ENCODE data around the gene MSI2. TPM values are rescaled to one million over a fixed set of nuclear protein-coding genes. Genes with fewer than 3 reads are reported as not detected.

The MSI2 gene
- polyA plus RNA-seq, 1 of the 3 experiments (the other 2 are of a cell fraction), result 24.1 TPM

DNA sequence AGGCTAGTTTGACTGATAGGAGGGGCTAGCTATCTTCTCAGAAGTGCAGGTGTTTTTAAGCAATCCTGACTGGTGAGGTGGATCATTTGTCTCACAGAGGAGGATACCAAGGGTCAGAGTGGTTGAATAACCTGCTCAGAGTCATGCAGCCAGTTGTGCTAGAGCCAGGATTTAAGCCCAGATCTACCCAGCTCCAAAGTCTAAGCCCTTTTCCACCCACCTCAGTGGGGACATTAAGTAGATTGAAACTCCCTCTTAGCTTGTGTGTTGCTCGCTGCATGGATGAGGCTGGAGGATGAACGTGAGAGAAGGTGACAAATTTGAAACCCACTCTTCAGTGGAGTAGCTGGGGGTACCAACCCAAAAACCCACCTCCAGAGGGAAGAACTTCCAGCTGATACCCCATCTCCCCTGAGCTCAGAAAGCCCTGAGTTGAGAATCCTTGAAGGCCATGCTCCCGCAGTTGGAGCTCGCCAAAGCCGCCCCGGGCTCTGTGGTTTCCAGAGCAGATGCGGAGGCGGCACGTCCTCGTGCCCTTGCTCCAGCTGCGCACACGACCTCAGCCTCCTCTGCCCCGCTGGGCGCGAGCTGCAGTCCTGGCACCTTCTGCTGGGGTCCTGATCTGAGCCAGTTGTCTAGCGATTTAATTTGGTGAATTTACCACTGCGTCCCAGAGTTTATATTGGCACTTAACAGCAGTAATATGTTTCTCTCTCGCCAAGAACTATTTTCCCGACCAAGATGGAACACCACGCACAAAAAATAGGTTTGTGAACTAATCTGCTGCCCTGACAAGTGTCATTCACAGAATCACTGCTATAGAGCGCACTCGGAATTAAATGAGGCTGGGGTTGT is 329.2 kb downstream of the MSI2 start:
- Histone ChIP-seq H3K36me3 (replicated peaks in 1 of 2; ENCODE audit: control insufficient read depth in 1 of 2, insufficient read depth in 2 of 2, low read length in 1 of 2) (no peaks in the 10 kb centered on the region), H3K9me2 (no peaks in the 10 kb centered on the region), H3K9me3 (no peaks in the 10 kb centered on the region), H3K4me2 (no peak overlapping the region), H3K27me3 (ENCODE audit: insufficient read depth) (no peaks in the 10 kb centered on the region), H3K79me2 (ENCODE audit: insufficient read depth) (no peaks in the 10 kb centered on the region), H2AFZ (ENCODE audit: low read depth) (no peak overlapping the region), H3K4me1 (ENCODE audit: control insufficient read depth in 1 of 2, insufficient read depth in 2 of 2, low read depth in 1 of 2, low read length in 1 of 2) (peaks cover 13 to 88% of the 10 kb centered on the region in 2 experiments; a peak in 3 of 4 replicates), H3K4me3 (ENCODE audit: low read depth in 2 of 2, low read length in 1 of 2) (no peak overlapping the region; a peak in 1 of 4 replicates), H3K9ac (no peak overlapping the region), H4K20me1 (ENCODE audit: insufficient read depth) (no peaks in the 10 kb centered on the region), H3F3A (replicated peaks; ENCODE audit: insufficient read depth) (no peaks in the 10 kb centered on the region), H3K27ac (ENCODE audit: low read depth in 2 of 2, low read length in 1 of 2) (peak overlapping the region; percentile 5 to 100; a peak in 3 of 4 replicates)
- DNase-seq, result peak; percentile 85
- POLR2A ChIA-PET, result interaction anchor here (0.6 to 4.5 kb wide), 33 partner anchors 9 to 247 kb away, joined by 3 to 66 read pairs (median 5); no protein-coding TSS in a partner anchor
- CTCF ChIA-PET, result interaction anchor here (0.6 to 7.6 kb wide), 25 partner anchors 9 to 248 kb away, joined by 3 to 109 read pairs (median 4); no protein-coding TSS in a partner anchor
- WGBS (ENCODE audit: low lambda C conversion rate), result 69% methylated on average over 18 of the region's 22 CpGs
- TF ChIP-seq RXRA (IDR thresholded peaks at IDR 0.05; ENCODE audit: borderline replicate concordance, low read depth) (no peak), CHD2 (IDR thresholded peaks at IDR 0.05; ENCODE audit: low read length, partially characterized antibody) (peak; percentile 40), EP300 (IDR thresholded peaks at IDR 0.05; ENCODE audit: borderline replicate concordance in 1 of 2, low read depth in 1 of 2, low read length in 1 of 2) (peak in 1 of 2 experiments; percentile 66; a peak in 1 of 4 replicates), MXI1 (IDR thresholded peaks at IDR 0.05; ENCODE audit: low read depth, low read length) (peak; percentile 41; the same call in 1 of the 2 replicates), RAD21 (IDR thresholded peaks at IDR 0.05; ENCODE audit: low read length) (peak; percentile 35)

DNA sequence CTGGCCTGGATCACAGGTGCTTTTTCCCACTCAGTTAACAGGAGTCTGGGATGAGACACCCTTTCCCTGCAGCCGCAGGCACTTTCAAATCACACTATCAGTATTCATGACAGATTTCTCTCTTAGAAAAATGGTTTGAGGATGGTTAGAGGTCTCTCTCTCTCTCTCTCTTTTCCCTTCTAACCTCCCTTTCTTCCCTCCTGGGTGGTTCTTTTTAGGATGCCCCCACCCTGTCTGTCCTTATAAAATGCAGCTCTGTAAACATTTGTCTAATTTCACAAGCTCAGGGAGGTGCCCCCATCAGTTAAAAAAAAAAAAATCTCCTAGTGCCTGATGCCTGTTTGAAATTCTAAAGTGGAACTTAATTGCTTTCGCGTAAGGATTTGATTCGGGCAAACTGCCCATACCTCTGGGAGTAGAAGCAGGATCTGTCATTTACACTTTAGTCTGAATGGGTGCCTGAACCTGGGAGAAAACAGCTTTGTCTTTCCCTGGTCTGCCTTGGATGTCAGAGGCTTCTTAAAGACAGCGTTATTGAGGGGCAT is 329.9 kb downstream of the MSI2 start:
- no peaks in the 10 kb centered on the region for H4K20me1 ChIP-seq (ENCODE audit: insufficient read depth)
- H3F3A ChIP-seq (replicated peaks; ENCODE audit: insufficient read depth), result no peaks in the 10 kb centered on the region
- no peak overlapping the region for H3K9ac ChIP-seq
- WGBS (ENCODE audit: low lambda C conversion rate), result 72% methylated on average over 5 of the region's 5 CpGs
- ChIA-PET POLR2A (interaction anchor here (0.6 to 4.5 kb wide), 28 partner anchors 11 to 247 kb away, joined by 3 to 66 read pairs (median 6); no protein-coding TSS in a partner anchor), CTCF (interaction anchor here (0.6 to 7.6 kb wide), 25 partner anchors 10 to 247 kb away, joined by 3 to 109 read pairs (median 4); no protein-coding TSS in a partner anchor)
- no peaks in the 10 kb centered on the region for H3K79me2 ChIP-seq (ENCODE audit: insufficient read depth)
- H3K9me3 ChIP-seq, result no peaks in the 10 kb centered on the region
- no peaks in the 10 kb centered on the region for H3K27me3 ChIP-seq (ENCODE audit: insufficient read depth)
- H3K27ac ChIP-seq (ENCODE audit: low read depth in 2 of 2, low read length in 1 of 2), result peak overlapping the region; percentile 5 to 100; a peak in 3 of 4 replicates
- H3K36me3 ChIP-seq (replicated peaks in 1 of 2; ENCODE audit: control insufficient read depth in 1 of 2, insufficient read depth in 2 of 2, low read length in 1 of 2), result no peaks in the 10 kb centered on the region
- H2AFZ ChIP-seq (ENCODE audit: low read depth), result no peak overlapping the region
- no peak overlapping the region for H3K4me3 ChIP-seq (ENCODE audit: low read depth in 2 of 2, low read length in 1 of 2)
- peaks cover 13 to 92% of the 10 kb centered on the region in 2 experiments; a peak in 3 of 4 replicates for H3K4me1 ChIP-seq (ENCODE audit: control insufficient read depth in 1 of 2, insufficient read depth in 2 of 2, low read depth in 1 of 2, low read length in 1 of 2)
- no peaks in the 10 kb centered on the region for H3K9me2 ChIP-seq
- DNase-seq, result peak; percentile 81
- H3K4me2 ChIP-seq, result no peak overlapping the region
- no peak for TF ChIP-seq SMC3 (IDR thresholded peaks at IDR 0.05; ENCODE audit: low read depth, low read length)
- TF ChIP-seq CHD2 (IDR thresholded peaks at IDR 0.05; ENCODE audit: low read length, partially characterized antibody), result no peak
- no peak for TF ChIP-seq TEAD4 (IDR thresholded peaks at IDR 0.05; ENCODE audit: borderline replicate concordance, insufficient read depth)
- no peak for TF ChIP-seq EZH2phosphoT487 (IDR thresholded peaks at IDR 0.05; ENCODE audit: borderline replicate concordance, low read depth)
- TF ChIP-seq, protein P1, sequence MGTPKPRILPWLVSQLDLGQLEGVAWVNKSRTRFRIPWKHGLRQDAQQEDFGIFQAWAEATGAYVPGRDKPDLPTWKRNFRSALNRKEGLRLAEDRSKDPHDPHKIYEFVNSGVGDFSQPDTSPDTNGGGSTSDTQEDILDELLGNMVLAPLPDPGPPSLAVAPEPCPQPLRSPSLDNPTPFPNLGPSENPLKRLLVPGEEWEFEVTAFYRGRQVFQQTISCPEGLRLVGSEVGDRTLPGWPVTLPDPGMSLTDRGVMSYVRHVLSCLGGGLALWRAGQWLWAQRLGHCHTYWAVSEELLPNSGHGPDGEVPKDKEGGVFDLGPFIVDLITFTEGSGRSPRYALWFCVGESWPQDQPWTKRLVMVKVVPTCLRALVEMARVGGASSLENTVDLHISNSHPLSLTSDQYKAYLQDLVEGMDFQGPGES (IDR thresholded peaks at IDR 0.05; ENCODE audit: low read depth, low read length), result no peak
- TF ChIP-seq FOXJ3 (CRISPR knock-in tag; IDR thresholded peaks at IDR 0.05), result peak; percentile 91
- TF ChIP-seq GABPA (IDR thresholded peaks at IDR 0.05; ENCODE audit: low read depth), result no peak
- TF ChIP-seq, protein P2, sequence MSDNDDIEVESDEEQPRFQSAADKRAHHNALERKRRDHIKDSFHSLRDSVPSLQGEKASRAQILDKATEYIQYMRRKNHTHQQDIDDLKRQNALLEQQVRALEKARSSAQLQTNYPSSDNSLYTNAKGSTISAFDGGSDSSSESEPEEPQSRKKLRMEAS (IDR thresholded peaks at IDR 0.05; ENCODE audit: low read depth), result no peak
- TF ChIP-seq POLR2AphosphoS5 (IDR thresholded peaks at IDR 0.05; ENCODE audit: low read depth, low read length), result no peak
- TF ChIP-seq, protein P3, sequence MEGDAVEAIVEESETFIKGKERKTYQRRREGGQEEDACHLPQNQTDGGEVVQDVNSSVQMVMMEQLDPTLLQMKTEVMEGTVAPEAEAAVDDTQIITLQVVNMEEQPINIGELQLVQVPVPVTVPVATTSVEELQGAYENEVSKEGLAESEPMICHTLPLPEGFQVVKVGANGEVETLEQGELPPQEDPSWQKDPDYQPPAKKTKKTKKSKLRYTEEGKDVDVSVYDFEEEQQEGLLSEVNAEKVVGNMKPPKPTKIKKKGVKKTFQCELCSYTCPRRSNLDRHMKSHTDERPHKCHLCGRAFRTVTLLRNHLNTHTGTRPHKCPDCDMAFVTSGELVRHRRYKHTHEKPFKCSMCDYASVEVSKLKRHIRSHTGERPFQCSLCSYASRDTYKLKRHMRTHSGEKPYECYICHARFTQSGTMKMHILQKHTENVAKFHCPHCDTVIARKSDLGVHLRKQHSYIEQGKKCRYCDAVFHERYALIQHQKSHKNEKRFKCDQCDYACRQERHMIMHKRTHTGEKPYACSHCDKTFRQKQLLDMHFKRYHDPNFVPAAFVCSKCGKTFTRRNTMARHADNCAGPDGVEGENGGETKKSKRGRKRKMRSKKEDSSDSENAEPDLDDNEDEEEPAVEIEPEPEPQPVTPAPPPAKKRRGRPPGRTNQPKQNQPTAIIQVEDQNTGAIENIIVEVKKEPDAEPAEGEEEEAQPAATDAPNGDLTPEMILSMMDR (IDR thresholded peaks at IDR 0.05), result no peak
- TF ChIP-seq, protein P4, sequence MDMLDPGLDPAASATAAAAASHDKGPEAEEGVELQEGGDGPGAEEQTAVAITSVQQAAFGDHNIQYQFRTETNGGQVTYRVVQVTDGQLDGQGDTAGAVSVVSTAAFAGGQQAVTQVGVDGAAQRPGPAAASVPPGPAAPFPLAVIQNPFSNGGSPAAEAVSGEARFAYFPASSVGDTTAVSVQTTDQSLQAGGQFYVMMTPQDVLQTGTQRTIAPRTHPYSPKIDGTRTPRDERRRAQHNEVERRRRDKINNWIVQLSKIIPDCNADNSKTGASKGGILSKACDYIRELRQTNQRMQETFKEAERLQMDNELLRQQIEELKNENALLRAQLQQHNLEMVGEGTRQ (IDR thresholded peaks at IDR 0.05; ENCODE audit: borderline replicate concordance, low read depth, low read length), result no peak
- peak; percentile 27 for TF ChIP-seq RAD21 (IDR thresholded peaks at IDR 0.05; ENCODE audit: low read length)
- no peak for TF ChIP-seq NFIC (IDR thresholded peaks at IDR 0.05; ENCODE audit: borderline replicate concordance)
- TF ChIP-seq RFX5 (IDR thresholded peaks at IDR 0.05; ENCODE audit: low read length), result 0 out of 2 replicates have a peak, but pooled peaks have one; percentile 5
- peak; percentile 39 for TF ChIP-seq RCOR1 (IDR thresholded peaks at IDR 0.05; ENCODE audit: low read length)
- no peak for TF ChIP-seq SIN3A (IDR thresholded peaks at IDR 0.05; ENCODE audit: borderline replicate concordance, low read depth, low read length)
- no peak for TF ChIP-seq ELF1 (IDR thresholded peaks at IDR 0.05)
- TF ChIP-seq FOSL2 (IDR thresholded peaks at IDR 0.05; ENCODE audit: borderline replicate concordance, low read depth), result no peak
